ENCODE results near the gene FNDC4.

Gene FNDC4

DNA sequence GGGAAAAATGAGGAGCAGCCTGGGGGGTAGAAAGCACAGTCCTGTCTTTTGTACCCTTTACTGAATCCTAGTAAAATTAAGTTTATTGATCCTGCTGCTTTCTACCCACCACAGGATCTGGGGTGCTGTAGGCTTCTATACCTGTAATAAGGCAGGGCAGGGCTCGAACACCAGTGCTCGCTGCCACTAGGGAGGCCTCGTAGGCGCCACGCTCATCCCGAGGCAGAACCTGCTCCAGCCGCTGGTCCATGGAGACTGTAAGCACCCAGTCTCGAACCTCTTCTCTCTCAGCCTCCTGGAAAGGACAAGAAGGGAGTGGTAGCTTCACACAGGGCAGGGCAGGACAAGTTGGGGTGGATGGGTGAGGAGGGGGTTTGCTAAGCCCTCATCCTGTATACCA is 49.8 kb downstream of the FNDC4 start:
- Histone ChIP-seq H3K4me2 (ENCODE audit: low read depth, low read length, poor library complexity, severe bottlenecking) (no peak overlapping the region), H3K4me1 (ENCODE audit: insufficient read depth, low read length, poor library complexity, severe bottlenecking) (no peaks in the 10 kb centered on the region), H4K20me1 (ENCODE audit: insufficient read depth, low read length, poor library complexity, severe bottlenecking) (no peaks in the 10 kb centered on the region), H3K79me2 (ENCODE audit: insufficient read depth, low read length) (no peaks in the 10 kb centered on the region), H2AFZ (ENCODE audit: low read length) (no peak overlapping the region), H3K9me3 (ENCODE audit: insufficient read depth, low read depth, low read length) (no peaks in the 10 kb centered on the region), H3K36me3 (ENCODE audit: insufficient read depth, low read length) (peaks cover 19% of the 10 kb centered on the region; the same call in 1 of the 2 replicates), H3K4me3 (ENCODE audit: low read length, poor library complexity, severe bottlenecking) (no peak overlapping the region), H3K27me3 (ENCODE audit: insufficient read depth, low read length, poor library complexity, severe bottlenecking) (no peaks in the 10 kb centered on the region), H3K9ac (ENCODE audit: low read depth, low read length, poor library complexity, severe bottlenecking) (no peak overlapping the region), H3K9me2 (replicated peaks; ENCODE audit: low read depth, low read length) (no peaks in the 10 kb centered on the region), H3F3A (ENCODE audit: low read depth) (no peaks in the 10 kb centered on the region)
- no peak for TF ChIP-seq EZH2phosphoT487 (IDR thresholded peaks at IDR 0.05; ENCODE audit: borderline replicate concordance)
- TF ChIP-seq, protein P1, sequence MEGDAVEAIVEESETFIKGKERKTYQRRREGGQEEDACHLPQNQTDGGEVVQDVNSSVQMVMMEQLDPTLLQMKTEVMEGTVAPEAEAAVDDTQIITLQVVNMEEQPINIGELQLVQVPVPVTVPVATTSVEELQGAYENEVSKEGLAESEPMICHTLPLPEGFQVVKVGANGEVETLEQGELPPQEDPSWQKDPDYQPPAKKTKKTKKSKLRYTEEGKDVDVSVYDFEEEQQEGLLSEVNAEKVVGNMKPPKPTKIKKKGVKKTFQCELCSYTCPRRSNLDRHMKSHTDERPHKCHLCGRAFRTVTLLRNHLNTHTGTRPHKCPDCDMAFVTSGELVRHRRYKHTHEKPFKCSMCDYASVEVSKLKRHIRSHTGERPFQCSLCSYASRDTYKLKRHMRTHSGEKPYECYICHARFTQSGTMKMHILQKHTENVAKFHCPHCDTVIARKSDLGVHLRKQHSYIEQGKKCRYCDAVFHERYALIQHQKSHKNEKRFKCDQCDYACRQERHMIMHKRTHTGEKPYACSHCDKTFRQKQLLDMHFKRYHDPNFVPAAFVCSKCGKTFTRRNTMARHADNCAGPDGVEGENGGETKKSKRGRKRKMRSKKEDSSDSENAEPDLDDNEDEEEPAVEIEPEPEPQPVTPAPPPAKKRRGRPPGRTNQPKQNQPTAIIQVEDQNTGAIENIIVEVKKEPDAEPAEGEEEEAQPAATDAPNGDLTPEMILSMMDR (conservative IDR thresholded peaks at IDR 0.05; ENCODE audit: low read length) = no peak

DNA sequence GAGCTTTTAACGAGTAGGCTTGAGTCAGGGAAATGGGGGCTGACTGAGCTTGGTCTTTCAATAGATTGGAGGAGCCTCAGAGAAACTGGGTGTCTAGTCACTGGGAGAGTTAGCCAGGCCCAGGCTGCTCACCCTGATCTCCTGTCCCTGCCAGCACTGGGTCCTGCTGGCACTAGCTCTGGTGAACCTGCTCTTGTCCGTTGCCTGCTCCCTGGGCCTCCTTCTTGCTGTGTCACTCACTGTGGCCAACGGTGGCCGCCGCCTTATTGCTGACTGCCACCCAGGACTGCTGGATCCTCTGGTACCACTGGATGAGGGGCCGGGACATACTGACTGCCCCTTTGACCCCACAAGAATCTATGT is 52.1 kb downstream of the FNDC4 start:
- Histone ChIP-seq H4K20me1 (ENCODE audit: insufficient read depth, low read length, poor library complexity, severe bottlenecking) (no peaks in the 10 kb centered on the region), H3K9me3 (ENCODE audit: insufficient read depth, low read depth, low read length) (no peaks in the 10 kb centered on the region), H3K79me2 (ENCODE audit: insufficient read depth, low read length) (no peaks in the 10 kb centered on the region), H3K4me1 (ENCODE audit: insufficient read depth, low read length, poor library complexity, severe bottlenecking) (no peaks in the 10 kb centered on the region), H3K36me3 (ENCODE audit: insufficient read depth, low read length) (peaks cover 38% of the 10 kb centered on the region), H3F3A (ENCODE audit: low read depth) (no peaks in the 10 kb centered on the region), H2AFZ (ENCODE audit: low read length) (no peak overlapping the region), H3K9me2 (replicated peaks; ENCODE audit: low read depth, low read length) (no peaks in the 10 kb centered on the region), H3K27me3 (ENCODE audit: insufficient read depth, low read length, poor library complexity, severe bottlenecking) (no peaks in the 10 kb centered on the region), H3K9ac (ENCODE audit: low read depth, low read length, poor library complexity, severe bottlenecking) (no peak overlapping the region), H3K4me3 (ENCODE audit: low read length, poor library complexity, severe bottlenecking) (no peak overlapping the region), H3K4me2 (ENCODE audit: low read depth, low read length, poor library complexity, severe bottlenecking) (no peak overlapping the region)
- TF ChIP-seq, protein P1 (conservative IDR thresholded peaks at IDR 0.05; ENCODE audit: low read length) = no peak
- TF ChIP-seq EZH2phosphoT487 (IDR thresholded peaks at IDR 0.05; ENCODE audit: borderline replicate concordance) = no peak

DNA sequence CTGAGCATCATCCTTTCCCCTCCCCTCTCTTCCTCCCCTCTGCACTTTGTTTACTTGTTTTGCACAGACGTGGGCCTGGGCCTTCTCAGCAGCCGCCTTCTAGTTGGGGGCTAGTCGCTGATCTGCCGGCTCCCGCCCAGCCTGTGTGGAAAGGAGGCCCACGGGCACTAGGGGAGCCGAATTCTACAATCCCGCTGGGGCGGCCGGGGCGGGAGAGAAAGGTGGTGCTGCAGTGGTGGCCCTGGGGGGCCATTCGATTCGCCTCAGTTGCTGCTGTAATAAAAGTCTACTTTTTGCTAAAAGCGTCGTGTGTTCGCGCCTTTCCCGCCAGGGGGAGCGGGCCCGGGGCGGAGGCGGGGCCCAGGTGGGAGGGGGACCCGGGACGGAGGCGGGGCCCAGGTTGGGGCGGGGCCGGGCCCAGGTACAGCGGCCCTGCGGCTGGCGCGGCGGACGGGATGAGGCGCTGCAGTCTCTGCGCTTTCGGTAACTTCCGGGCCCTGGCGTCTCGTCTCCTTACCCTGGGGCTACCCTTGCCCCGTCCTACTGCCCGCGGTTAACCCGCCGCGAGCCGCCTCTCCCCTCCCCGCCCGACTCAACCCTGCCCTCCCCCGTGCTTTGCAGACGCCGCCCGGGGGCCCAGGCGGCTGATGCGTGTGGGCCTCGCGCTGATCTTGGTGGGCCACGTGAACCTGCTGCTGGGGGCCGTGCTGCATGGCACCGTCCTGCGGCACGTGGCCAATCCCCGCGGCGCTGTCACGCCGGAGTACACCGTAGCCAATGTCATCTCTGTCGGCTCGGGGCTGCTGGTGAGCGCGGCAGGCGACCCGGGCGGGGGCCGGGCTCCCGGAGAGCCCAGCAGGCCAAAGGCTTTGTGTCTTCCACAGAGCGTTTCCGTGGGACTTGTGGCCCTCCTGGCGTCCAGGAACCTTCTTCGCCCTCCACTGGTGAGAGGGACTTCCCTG is 52.8 kb downstream of the FNDC4 start, which contains the start of gene KRTCAP3:
Gene KRTCAP3 (plus strand): TSS at position 424 of the 962 bp plus-strand sequence. CDS start 32 bp downstream, at position 456.
- Histone ChIP-seq H3K4me2 (ENCODE audit: low read depth, low read length, poor library complexity, severe bottlenecking) (no peak within 1 kb of the TSS), H3K9ac (ENCODE audit: low read depth, low read length, poor library complexity, severe bottlenecking) (no peak within 1 kb of the TSS), H3K36me3 (ENCODE audit: insufficient read depth, low read length) (peaks cover 41% of the 10 kb centered on the region), H3K4me3 (ENCODE audit: low read length, poor library complexity, severe bottlenecking) (no peak within 1 kb of the TSS), H4K20me1 (ENCODE audit: insufficient read depth, low read length, poor library complexity, severe bottlenecking) (no peaks in the 10 kb centered on the region), H3K4me1 (ENCODE audit: insufficient read depth, low read length, poor library complexity, severe bottlenecking) (no peaks in the 10 kb centered on the region), H3K27me3 (ENCODE audit: insufficient read depth, low read length, poor library complexity, severe bottlenecking) (no peaks in the 10 kb centered on the region), H3F3A (ENCODE audit: low read depth) (no peaks in the 10 kb centered on the region), H2AFZ (ENCODE audit: low read length) (no peak within 1 kb of the TSS), H3K9me2 (replicated peaks; ENCODE audit: low read depth, low read length) (no peaks in the 10 kb centered on the region), H3K79me2 (ENCODE audit: insufficient read depth, low read length) (no peaks in the 10 kb centered on the region), H3K9me3 (ENCODE audit: insufficient read depth, low read depth, low read length) (no peaks in the 10 kb centered on the region)
- TF ChIP-seq, protein P1 (conservative IDR thresholded peaks at IDR 0.05; ENCODE audit: low read length) = no peak
- TF ChIP-seq EZH2phosphoT487 (IDR thresholded peaks at IDR 0.05; ENCODE audit: borderline replicate concordance) = no peak

All from Loucy (cell line).